ENCODE results near the gene ZSCAN25.
"Not testable (repeated sequence)": the region's sequence is repeated elsewhere in the genome, so short reads cannot be mapped to it uniquely, and the experiment has no call there.

ZSCAN25 gene

DNA sequence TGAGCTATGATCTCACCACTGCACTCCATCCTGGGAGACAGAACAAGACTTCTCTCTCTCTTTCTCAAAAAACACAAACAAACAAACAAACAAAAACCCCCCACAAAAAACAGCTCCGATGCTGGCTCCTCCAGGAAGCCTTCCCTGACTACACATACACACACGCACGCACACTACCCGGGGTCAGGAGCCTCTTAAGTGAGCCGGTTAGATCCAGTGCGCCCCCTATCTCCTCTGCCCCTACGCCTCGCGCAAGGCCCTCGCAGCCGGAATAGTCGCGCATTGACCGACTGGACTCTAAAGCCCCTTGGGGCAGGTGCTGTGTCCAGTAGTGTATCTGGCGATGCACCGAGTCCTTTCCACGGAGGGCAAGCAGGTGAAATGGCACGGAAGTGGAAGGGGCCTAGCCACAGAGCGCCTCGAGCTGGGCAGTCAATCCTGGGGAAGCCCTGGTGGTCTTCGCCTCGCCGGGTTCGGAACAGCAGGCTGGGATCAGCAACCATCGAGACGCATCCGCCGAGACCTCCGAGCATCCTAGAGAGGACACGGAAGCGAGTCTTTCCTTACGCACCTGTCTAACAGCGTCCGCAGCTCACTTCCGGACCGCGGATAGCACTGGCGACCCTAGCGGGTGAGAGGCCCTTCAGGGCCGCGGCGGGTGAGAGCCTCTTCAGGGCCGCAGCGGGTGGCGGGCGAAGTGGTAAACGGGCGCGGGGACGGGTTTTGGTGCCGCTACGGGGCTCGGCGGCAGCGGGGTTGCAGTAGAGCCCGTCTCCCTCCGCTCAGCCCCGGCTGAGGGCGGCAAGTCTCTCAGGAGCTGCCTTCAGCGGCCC is at the start of gene ZSCAN25:
ZSCAN25 (plus strand) TSS at position 588 of the 833 bp plus-strand sequence. CDS start 2,661 bp downstream, outside the sequence.
- DNase-seq (ENCODE audit: low read depth in 2 of 2), result peak; percentile 71 to 75

DNA sequence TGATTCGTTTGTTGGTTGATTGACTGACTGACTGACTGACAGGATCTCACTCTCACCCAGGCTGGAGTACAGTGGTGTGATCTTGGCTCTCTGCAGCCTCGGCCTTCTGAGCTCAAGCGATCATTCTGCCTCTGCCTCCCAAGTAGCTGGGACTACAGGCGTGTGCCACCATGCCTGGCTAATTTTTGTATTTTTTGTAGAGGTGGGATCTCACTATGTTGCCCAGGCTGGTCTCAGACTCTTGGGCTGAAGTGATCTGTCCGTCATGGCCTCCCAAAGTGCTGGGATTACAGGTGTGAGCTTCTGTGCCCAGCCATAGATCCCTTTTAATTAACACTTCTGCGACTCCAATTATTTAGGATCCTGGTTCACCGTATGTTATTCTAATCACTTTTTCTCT is 48.0 kb upstream of the ZSCAN25 start:
- not testable (repeated sequence) for DNase-seq (ENCODE audit: low read depth in 2 of 2)

DNA sequence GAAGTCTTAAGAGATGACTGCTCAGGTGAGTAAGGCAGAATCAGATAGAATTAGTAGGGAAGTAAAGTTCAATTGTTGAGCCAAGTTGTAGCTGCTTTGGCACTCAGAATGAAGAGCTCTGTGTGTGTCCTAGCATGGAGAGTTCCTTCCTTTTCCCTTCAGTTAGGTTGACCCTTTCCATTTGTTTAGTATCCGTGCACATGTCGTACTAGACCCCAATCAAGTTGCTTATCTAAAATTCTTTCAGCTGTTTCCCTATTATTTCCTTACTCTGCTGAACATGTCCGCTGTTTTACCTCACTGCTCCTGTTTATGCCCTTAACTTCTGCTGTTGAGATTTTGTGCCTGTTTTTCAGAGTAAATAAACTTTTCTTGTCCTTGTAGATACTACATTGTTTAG is 45.0 kb upstream of the ZSCAN25 start:
- no peak for DNase-seq (ENCODE audit: low read depth in 2 of 2)

GRCh38 chr7:99573257-99573656 is 43.5 kb upstream of the ZSCAN25 start:
- DNase-seq (ENCODE audit: low read depth in 2 of 2), result no peak

DNA sequence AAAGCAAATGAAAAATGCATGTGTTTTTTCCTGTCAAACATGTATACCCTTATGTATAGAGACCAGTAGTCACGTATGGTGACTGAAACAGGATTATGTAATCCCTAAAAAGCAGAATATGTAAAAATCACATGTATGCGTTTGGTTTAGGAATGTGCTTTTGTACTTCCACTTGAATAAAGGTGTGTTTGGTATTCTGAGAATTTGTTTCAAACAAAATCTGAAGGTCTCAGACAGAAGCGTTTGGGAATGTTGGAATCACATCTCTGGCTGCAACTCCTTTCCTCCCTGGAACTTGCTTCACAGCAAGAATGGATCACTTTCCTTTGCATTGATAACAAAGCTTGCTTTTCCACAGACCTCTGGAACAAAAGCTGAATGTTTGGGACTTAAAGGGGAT is 40.5 kb upstream of the ZSCAN25 start:
- no peak for DNase-seq (ENCODE audit: low read depth in 2 of 2)

DNA sequence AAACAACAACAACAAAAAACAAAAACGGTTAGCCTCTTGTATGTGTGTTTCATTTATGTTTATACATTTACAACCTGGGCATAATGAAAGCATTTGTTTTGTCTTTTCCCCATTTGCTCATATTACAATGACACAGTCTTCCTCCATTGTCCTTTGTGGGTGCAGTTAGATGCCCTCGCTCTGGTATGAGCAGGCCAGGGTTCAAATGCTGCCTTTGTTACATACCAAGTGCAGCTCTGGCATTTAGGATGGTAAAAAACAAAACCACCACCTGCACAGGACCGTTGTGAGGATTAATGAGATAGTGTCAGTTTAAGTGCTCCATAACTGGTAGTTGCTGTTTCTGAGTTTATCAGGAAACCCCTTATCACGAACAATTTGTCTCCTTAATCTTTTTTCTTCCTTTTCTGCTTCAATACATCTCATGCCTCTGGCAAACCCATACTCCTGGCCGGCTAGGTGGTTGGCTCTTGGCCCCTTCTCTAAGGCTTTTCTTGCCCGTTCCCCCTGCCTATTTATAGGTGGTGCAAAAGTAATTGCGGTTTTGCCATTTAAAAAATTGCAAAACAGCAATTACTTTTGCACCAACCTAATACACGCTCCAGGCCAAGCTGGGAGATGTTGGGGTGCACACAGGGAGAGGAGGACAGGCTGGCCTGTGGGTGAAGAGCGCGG is 37.3 kb upstream of the ZSCAN25 start:
- DNase-seq (ENCODE audit: low read depth in 2 of 2), result no peak

GRCh38 chr7:99579956-99580777 is 36.6 kb upstream of the ZSCAN25 start:
- peak; percentile 25 to 28 for DNase-seq (ENCODE audit: low read depth in 2 of 2)

- DNase-seq (ENCODE audit: low read depth in 2 of 2), result not testable (repeated sequence)
Measured at GRCh38 chr7:99580778-99581332, 35.9 kb upstream of the ZSCAN25 start.

- no peak for DNase-seq (ENCODE audit: low read depth in 2 of 2)
Measured at GRCh38 chr7:99588868-99589267, 27.9 kb upstream of the ZSCAN25 start.

DNA sequence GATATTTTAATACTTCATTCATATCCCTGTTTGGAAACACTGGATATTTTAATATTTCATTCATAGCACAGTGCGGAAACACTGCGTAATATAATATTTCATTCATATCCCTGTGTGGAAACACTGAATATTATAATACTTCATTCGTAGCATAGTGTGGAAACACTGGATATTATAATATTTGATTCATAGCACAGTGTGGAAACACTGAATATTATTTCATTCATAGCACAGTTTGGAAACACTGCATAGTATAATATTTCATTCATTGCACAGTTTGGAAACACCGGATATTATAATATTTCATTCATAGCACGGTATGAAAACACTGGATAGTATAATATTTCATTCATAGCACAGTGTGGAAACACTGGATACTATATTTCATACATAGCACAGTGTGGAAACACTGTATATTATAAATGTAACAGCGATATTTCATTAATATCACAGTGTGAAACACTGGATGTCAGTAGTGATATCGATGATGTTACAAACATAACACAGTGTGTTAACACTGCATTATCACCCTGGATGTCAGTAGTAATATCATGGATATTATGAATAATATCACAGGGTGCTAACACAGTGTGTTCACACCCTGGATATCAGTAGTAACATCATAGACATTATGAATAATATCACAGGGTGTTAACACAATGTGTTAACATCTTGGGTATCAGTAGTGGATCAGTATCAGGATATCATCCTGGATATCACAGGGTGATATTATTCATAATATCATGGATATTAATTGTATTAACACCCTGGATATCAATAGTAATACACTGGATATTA is 21.6 kb upstream of the ZSCAN25 start:
- DNase-seq (ENCODE audit: low read depth in 2 of 2), result no peak

DNA sequence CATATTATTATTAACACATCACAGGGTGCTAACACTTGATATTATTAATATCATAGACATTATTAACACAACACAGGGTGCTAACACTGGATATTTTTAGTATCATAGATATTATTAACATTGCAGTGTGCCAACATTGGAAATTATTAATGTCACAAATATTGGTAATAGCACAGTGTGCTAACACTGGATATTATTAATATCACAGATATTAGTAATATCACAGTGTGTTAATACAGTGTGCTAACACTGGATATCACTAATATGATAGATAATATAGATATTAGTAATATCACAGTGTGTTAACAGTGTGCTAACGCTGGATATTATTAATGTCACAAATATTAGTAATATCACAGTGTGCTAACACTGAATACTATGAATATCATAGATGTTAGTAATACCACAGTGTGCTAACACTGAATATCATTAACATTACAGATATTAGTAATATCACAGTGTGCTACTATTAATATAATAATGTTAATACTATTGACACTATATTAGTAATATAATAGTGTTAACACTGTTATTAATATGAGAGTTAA is 20.3 kb upstream of the ZSCAN25 start:
- no peak for DNase-seq (ENCODE audit: low read depth in 2 of 2)

DNA sequence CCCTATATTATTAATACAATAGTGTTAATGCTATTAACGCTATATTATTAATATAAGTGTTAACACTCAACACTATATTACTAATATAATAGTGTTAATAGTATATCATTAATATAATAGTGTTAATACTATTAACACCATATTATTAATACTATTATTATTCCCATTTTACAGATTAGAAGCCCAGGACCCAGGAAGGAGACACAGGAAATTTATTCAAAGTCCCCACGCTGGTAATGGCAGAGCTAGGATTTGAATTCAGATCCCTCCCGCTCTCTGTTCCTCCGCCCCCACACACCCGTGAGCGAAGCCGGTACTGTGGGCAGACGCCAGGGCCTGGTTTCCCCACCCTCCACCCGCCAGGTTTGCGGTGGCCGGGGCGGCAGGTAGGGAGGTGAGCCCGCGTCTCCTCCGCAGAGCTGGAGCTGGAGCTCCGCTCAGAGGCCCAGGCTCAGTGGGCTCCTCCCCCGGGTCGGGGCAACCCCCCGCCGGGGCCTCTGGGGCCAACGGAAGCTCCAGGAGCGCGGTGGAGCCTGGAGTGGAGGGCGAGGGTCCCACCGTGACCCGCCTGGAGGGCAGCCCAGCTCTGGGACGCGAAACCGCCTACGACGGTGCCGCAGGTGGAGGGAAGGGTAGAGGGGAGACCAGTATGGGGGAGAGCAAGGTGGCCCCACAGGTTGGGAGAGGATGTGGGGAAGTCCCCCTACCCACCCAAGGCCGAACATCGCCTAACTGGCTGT is 18.8 kb upstream of the ZSCAN25 start, which contains the start of gene TMEM225B:
TMEM225B (plus strand) TSS at position 506 of the 740 bp plus-strand sequence. CDS start 6,122 bp downstream, outside the sequence.
- no peak for DNase-seq (ENCODE audit: low read depth in 2 of 2)

GRCh38 chr7:99599836-99600235 is 16.9 kb upstream of the ZSCAN25 start:
- DNase-seq (ENCODE audit: low read depth in 2 of 2), result no peak

- DNase-seq (ENCODE audit: low read depth in 2 of 2), result no peak
Measured at GRCh38 chr7:99601656-99602310, 15.0 kb upstream of the ZSCAN25 start.

DNA sequence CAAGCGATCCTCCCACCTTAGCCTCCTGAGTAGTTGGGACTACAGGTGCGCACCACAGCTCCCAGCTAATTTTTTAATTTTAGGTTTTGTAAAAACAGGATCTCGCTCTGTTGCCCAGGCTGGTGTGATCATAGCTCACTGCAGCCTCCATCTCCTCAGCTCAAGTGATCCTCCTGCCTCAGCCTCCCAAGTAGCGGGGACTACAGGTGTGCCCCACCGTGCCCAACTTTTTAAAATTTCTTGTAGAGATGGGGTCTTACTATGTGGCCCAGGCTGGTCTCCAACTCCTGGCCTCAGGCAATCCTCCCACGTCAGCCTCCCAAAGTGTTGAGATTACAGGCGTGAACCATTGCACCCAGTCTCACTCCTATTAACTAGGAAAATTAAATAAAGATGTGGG is 11.2 kb upstream of the ZSCAN25 start:
- no peak for DNase-seq (ENCODE audit: low read depth in 2 of 2)

DNA sequence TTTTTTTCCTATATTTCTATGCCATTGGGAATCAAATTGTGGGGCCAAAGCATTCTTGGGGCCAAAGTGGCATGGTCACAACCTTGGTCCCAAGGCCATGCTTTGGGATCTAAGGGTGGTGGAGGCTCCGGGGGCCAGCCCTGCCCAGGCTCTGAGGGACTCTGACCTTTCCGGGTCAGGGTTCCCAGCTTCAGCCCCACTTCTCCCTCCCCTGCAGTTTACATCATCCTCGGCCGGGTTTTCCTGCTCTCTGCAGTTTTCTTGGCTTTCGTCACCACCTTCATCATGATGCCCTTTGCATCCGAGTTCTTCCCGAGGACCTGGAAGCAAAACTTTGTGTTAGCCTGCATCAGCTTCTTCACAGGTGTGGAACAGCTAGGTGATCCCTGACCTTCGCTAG is 10.2 kb upstream of the ZSCAN25 start:
- DNase-seq (ENCODE audit: low read depth in 2 of 2), result no peak

DNA sequence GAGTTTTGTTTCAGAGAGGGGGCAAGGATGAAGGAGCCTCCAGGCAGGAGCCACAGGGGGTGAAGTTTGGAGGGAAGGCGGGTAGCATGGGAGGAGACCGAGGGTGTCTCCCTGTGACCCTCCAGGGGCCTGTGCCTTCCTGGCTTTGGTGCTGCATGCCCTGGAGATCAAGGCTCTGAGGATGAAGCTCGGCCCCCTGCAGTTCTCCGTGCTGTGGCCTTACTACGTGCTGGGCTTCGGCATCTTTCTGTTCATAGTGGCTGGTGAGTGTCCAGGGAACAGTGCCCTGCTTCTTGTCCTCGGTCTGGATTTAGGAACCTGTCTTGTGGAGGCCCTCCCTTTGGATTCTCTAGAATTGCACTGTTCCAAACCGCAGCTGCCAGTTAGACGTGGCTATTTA is 9.2 kb upstream of the ZSCAN25 start:
- DNase-seq (ENCODE audit: low read depth in 2 of 2), result no peak

- DNase-seq (ENCODE audit: low read depth in 2 of 2), result no peak
Measured at GRCh38 chr7:99614495-99614894, 2.3 kb upstream of the ZSCAN25 start.

- no peak for DNase-seq (ENCODE audit: low read depth in 2 of 2)
Measured at GRCh38 chr7:99615989-99616358, 772 bp upstream of the ZSCAN25 start.

All from activated CD8-positive, alpha-beta memory T cell treated with anti-CD3 and anti-CD28 coated beads for 4 hours (primary cell).